Left forelimb (tissue), 1 donor: ENCODE results near the gene ARAP2.

Experiments used
- DNase-seq: peaks from one replicate; pipeline ENCODE4 v3.0.0-alpha.2; 2018; ENCODE audit warnings: low spot score

Gene ARAP2

GRCh38 chr4:36264207-36264826 is 20.0 kb upstream of the ARAP2 start:
- DNase-seq, result no peak

GRCh38 chr4:36260731-36261130 is 16.4 kb upstream of the ARAP2 start:
- no peak for DNase-seq

GRCh38 chr4:36256398-36256891 is 12.1 kb upstream of the ARAP2 start:
- no peak for DNase-seq

GRCh38 chr4:36255577-36255976 is 11.3 kb upstream of the ARAP2 start:
- DNase-seq, result no peak

GRCh38 chr4:36254371-36254770 is 10.1 kb upstream of the ARAP2 start:
- DNase-seq, result no peak

- no peak for DNase-seq
These were observed 7.7 kb upstream of the ARAP2 start for GRCh38 chr4:36251983-36252382.

GRCh38 chr4:36249610-36250009 is 5.3 kb upstream of the ARAP2 start:
- DNase-seq, result no peak

GRCh38 chr4:36243355-36244256 is 708 bp downstream of the ARAP2 start:
- peak; percentile 68 for DNase-seq

- no peak for DNase-seq
These were observed 1.5 kb downstream of the ARAP2 start for GRCh38 chr4:36242629-36243354.

- DNase-seq, result no peak
These were observed 2.5 kb downstream of the ARAP2 start for GRCh38 chr4:36241771-36242170.

- no peak for DNase-seq
These were observed 6.7 kb downstream of the ARAP2 start for GRCh38 chr4:36237366-36238313.

- DNase-seq, result no peak
These were observed 8.2 kb downstream of the ARAP2 start for GRCh38 chr4:36236159-36236558.

- DNase-seq, result no peak
These were observed 9.0 kb downstream of the ARAP2 start for GRCh38 chr4:36235306-36235705.

- no peak for DNase-seq
These were observed 10.6 kb downstream of the ARAP2 start for GRCh38 chr4:36233567-36234266.

- DNase-seq, result no peak
These were observed 13.8 kb downstream of the ARAP2 start for GRCh38 chr4:36230534-36230933.

- no peak for DNase-seq
These were observed 16.4 kb downstream of the ARAP2 start for GRCh38 chr4:36227913-36228312.

GRCh38 chr4:36226430-36227227 is 17.7 kb downstream of the ARAP2 start:
- DNase-seq, result no peak

- no peak for DNase-seq
These were observed 19.1 kb downstream of the ARAP2 start for GRCh38 chr4:36224972-36225903.

GRCh38 chr4:36222702-36223101 is 21.6 kb downstream of the ARAP2 start:
- no peak for DNase-seq
